K562 (cell line): ENCODE measurements around the gene LAMA5. TPM values are rescaled to one million over a fixed set of nuclear protein-coding genes. Genes with fewer than 3 reads are reported as not detected.
A peak's percentile ranks its signal among the peaks of the same experiment; 100 is the strongest.

Experiments
- ATF7 ChIP-seq: fragments of 450-650 bp; IDR thresholded peaks from 2 replicates; pipeline ENCODE4 v1.7.1; 2014; ENCODE audit warnings: mild to moderate bottlenecking, moderate library complexity
- BHLHE40 ChIP-seq: IDR thresholded peaks from 2 replicates; pipeline ENCODE4 v1.6.1; 2011; ENCODE audit warnings: low read length, improper control_type of control experiment
- C11orf30 ChIP-seq: fragments of 450-650 bp; IDR thresholded peaks from 2 replicates; pipeline ENCODE4 v1.6.1; 2016; ENCODE audit warnings: low read depth, mild to moderate bottlenecking
- CBX1 ChIP-seq: sonication (generic); IDR thresholded peaks from 2 replicates; pipeline ENCODE4 v1.6.1; 2016; ENCODE audit warnings: antibody characterized with exemption, low read depth, mild to moderate bottlenecking
- CGGBP1 ChIP-seq: fragments of 250-450 bp; sonication (Bioruptor Pico); IDR thresholded peaks from 2 replicates; pipeline ENCODE4 v1.9.0; 2021; ENCODE audit warnings: mild to moderate bottlenecking
- CHAMP1 ChIP-seq: fragments of 450-650 bp; IDR thresholded peaks from 2 replicates; pipeline ENCODE4 v1.6.1; 2016; ENCODE audit warnings: mild to moderate bottlenecking
- CREBBP ChIP-seq: IDR thresholded peaks from one replicate; pipeline ENCODE4 v1.6.1; 2012; ENCODE audit warnings: low read depth, mild to moderate bottlenecking, control low read depth, inconsistent platforms, low read length
- ELK3 ChIP-seq: fragments of 450-650 bp; formaldehyde crosslinking; IDR thresholded peaks from 2 replicates; pipeline ENCODE4 v1.4.0; 2020; ENCODE audit warnings: mild to moderate bottlenecking
- FOSL1 ChIP-seq: fragments of 200-800 bp; sonication (Bioruptor generic); conservative IDR thresholded peaks from 2 replicates; pipeline ENCODE4 v1.6.1; 2016; ENCODE audit warnings: missing genetic modification characterization, missing compliant biosample characterization
- HOMEZ ChIP-seq: fragments of 250-450 bp; sonication (Bioruptor Pico); IDR thresholded peaks from 2 replicates; pipeline ENCODE4 v1.4.0; 2020; ENCODE audit warnings: mild to moderate bottlenecking, moderate library complexity
- MEF2A ChIP-seq: IDR thresholded peaks from 2 replicates; pipeline ENCODE4 v1.6.1; 2011; ENCODE audit warnings: low read depth, mild to moderate bottlenecking, low read length, moderate library complexity; ENCODE audit not compliant: control insufficient read depth
- MTA1 ChIP-seq: fragments of 450-650 bp; IDR thresholded peaks from 2 replicates; pipeline ENCODE4 v1.6.1; 2017; ENCODE audit warnings: borderline replicate concordance
- NUFIP1 ChIP-seq: fragments of 450-650 bp; IDR thresholded peaks from 2 replicates; pipeline ENCODE4 v1.6.1; 2018; ENCODE audit not compliant: partially characterized antibody
- PYGO2 ChIP-seq: fragments of 450-650 bp; IDR thresholded peaks from 2 replicates; pipeline ENCODE4 v1.6.1; 2016; ENCODE audit warnings: mild to moderate bottlenecking, missing genetic modification characterization, moderate library complexity, missing compliant biosample characterization
- ZNF282 ChIP-seq: sonication (generic); formaldehyde crosslinking; IDR thresholded peaks from 2 replicates; pipeline ENCODE4 v1.8.1; 2023; ENCODE audit warnings: missing genetic modification reagents
- ZNF311 ChIP-seq: fragments of 250-450 bp; sonication (Bioruptor Pico); IDR thresholded peaks from 2 replicates; pipeline ENCODE4 v1.4.0; 2020; ENCODE audit warnings: mild to moderate bottlenecking, moderate library complexity
- ZNF644 ChIP-seq: fragments of 200-800 bp; sonication (Bioruptor generic); IDR thresholded peaks from 2 replicates; pipeline ENCODE4 v1.6.1; 2016; ENCODE audit warnings: low read depth, missing genetic modification characterization, missing compliant biosample characterization
- ZNF830 ChIP-seq: fragments of 250-450 bp; sonication (Bioruptor Pico); IDR thresholded peaks from 2 replicates; pipeline ENCODE4 v1.5.0; 2021; ENCODE audit warnings: mild to moderate bottlenecking
- polyA plus RNA-seq, 8 experiments: library from polyadenylated mRNA; depleted of rRNA in 4 of 8; stranded (reverse) in 5 of 8; unstranded in 3 of 8; fragments of >200 nt; fragmentation: Nextera tagmentation in 2 of 8; fragmentation: Illumina TruSeq in 1 of 8; extraction: Ambion mirVana in 2 of 8; extraction: Trizol in 1 of 8; gene quantifications; 2 replicates each; pipeline versions ENCODE4 v1.2.1 to v1.2.3, GENCODE V29; 2011 to 2014; ENCODE audit warnings: inconsistent platforms in 1 of 8, missing spikeins in 1 of 8
- total RNA-seq, 7 experiments: library from RNA; depleted of rRNA in 6 of 7; stranded (reverse); fragments of >200 nt in 6 of 7; fragmentation: Illumina TruSeq in 2 of 7; extraction: Trizol in 2 of 7; gene quantifications; 2 replicates each; pipeline versions ENCODE4 v1.2.1 to v1.2.3, GENCODE V29; 2011 to 2021; ENCODE audit warnings: low replicate concordance in 1 of 7
- TF ChIP-seq, protein P1 (sequence below): fragments of 450-650 bp; IDR thresholded peaks from 2 replicates; pipeline ENCODE4 v1.6.1; 2016; ENCODE audit warnings: missing biosample characterization, missing genetic modification characterization

LAMA5 gene
- total and polyA plus RNA-seq, 9 of the 15 experiments (the other 6 are each of a cell fraction or from before 2014, with no cell fraction given) = 0.31 to 101 (median 7.8) TPM

GRCh38 chr20:62302341-62303061 lies 64.6 kb downstream of the LAMA5 start, which contains the start of gene ADRM1 (continued):
- peak; percentile 15; the same call in 1 of the 2 replicates for TF ChIP-seq CGGBP1 (CRISPR knock-in tag)
- TF ChIP-seq ZNF644 = no peak
- no peak for TF ChIP-seq MTA1
- TF ChIP-seq MEF2A = no peak
- TF ChIP-seq NUFIP1 = no peak
- TF ChIP-seq PYGO2 = no peak
- TF ChIP-seq ATF7 = peak; percentile 83
- TF ChIP-seq HOMEZ (CRISPR knock-in tag) = no peak
- no peak for TF ChIP-seq CBX1
- no peak for TF ChIP-seq ELK3 (CRISPR knock-in tag)
- peak; percentile 28; the same call in 1 of the 2 replicates for TF ChIP-seq BHLHE40
- no peak for TF ChIP-seq ZNF311 (CRISPR knock-in tag)
- TF ChIP-seq ZNF282 (CRISPR knock-in tag) = no peak
- no peak for TF ChIP-seq ZNF830 (CRISPR knock-in tag)
- TF ChIP-seq C11orf30 = peak; percentile 95
- TF ChIP-seq, protein P1, sequence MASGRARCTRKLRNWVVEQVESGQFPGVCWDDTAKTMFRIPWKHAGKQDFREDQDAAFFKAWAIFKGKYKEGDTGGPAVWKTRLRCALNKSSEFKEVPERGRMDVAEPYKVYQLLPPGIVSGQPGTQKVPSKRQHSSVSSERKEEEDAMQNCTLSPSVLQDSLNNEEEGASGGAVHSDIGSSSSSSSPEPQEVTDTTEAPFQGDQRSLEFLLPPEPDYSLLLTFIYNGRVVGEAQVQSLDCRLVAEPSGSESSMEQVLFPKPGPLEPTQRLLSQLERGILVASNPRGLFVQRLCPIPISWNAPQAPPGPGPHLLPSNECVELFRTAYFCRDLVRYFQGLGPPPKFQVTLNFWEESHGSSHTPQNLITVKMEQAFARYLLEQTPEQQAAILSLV = no peak
- no peak for TF ChIP-seq CHAMP1
- no peak for TF ChIP-seq CREBBP
- 0 out of 2 replicates have a peak, but pooled peaks have one; percentile 41 for TF ChIP-seq FOSL1 (tag)
